CD4-positive, alpha-beta T cell treated with Interleukin-10 for 1 hour (primary cell): Measurements from ENCODE around the gene USO1.
"Not testable (repeated sequence)": the region's sequence is repeated elsewhere in the genome, so short reads cannot be mapped to it uniquely, and the experiment has no call there.

Source experiments
- DNase-seq: peaks from one replicate; pipeline ENCODE4 v3.0.0-alpha.2; 2020

Gene USO1

DNA sequence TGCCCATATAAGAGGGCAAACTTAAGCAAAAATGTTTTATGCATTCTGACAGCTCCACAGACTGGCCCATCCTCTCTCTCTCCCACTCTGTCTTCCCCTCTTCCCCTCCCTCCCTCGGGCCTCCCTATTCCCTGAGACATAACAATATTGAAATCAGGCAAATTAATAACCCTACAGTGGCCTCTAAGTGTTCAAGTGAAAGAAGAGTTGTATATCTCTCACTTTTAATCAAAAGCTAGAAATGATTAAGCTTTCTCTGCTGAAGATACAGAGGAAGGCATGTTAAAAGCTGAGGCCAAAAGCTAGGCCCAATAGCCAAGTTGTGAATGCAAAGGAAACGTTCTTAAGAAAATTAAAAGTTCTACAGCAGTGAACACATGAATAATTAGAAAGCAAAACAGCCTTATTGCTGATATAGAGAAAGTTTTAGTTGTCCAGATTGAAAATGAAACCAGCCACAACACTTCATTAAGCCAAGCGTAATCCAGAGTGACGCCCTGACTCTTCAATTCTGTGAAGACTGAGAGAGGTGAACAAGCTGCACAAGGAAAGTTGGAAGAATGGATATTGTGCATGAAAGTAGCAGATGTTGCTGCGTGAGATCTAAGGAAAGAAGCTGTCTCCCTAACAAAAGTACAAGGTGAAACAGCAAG, 54.9 kb downstream of the USO1 start:
- no peak for DNase-seq

DNA sequence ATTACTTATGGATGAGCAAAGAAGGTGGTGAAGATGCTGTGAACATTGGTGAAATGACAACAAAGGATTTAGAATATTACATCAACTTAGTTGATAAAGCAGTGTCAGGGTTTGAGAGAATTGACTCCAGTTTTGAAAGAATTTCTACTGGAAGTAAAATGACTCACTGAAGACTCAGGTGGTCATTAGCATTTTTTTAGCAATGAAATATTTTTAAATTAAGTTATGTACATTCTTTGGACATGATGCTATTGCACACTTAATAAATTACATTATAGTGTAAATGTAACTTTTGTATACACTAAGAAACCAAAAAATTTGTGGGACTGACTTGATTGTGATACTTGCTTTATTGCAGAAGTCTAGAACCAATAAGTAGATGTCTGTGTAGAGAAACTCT, 56.9 kb downstream of the USO1 start:
- DNase-seq = no peak

DNA sequence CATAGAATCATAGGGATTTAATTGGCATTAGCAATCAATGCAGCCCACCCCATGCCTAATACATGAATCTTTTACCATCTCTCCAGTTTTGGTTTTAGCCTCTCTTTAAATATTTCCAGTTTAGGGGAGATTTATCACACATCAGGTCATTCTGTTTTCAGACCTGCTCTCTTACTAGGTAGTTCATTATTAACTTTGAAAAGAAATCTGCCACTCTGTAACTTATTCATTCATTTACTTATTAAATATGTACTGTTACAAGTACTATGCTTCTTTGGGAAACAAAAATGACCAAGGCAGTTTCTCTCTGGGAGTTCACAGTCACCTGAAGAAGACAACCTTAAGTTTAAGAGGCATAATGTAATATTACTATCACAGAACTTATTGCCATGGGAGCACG, 62.1 kb downstream of the USO1 start:
- DNase-seq = no peak

DNA sequence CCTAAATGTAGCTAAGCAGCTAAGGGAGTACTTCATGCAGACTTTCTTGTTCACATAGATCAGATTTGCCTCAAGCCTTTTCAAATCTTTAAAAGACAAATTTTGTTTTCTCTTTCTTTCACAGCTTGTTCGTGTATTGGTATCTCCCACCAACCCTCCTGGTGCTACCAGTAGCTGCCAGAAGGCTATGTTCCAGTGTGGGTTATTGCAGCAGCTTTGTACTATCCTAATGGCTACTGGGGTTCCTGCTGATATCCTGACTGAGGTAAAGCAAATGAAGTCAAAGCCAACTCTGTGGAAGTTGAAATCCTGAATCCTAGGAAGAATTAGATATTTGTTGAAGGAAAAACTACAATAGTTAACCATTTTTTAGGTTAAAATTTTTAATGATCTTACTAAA, 62.6 kb downstream of the USO1 start:
- DNase-seq = no peak

DNA sequence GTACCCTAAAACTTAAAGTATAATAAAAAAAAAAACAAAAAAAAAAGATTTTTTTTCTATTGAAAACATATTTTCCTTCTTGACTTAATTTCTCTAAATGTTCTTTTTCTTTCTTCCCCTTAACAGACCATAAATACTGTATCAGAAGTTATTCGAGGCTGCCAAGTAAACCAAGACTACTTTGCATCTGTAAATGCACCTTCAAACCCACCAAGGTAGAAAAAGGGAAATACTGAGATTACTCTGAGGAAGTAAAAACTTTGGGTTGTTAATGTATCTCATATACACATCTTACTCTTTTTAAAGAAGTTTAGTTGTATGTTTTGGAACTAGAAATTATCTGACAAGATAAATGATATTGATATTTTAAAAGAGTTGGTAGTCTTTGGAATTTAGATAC, 65.6 kb downstream of the USO1 start:
- DNase-seq = no peak

DNA sequence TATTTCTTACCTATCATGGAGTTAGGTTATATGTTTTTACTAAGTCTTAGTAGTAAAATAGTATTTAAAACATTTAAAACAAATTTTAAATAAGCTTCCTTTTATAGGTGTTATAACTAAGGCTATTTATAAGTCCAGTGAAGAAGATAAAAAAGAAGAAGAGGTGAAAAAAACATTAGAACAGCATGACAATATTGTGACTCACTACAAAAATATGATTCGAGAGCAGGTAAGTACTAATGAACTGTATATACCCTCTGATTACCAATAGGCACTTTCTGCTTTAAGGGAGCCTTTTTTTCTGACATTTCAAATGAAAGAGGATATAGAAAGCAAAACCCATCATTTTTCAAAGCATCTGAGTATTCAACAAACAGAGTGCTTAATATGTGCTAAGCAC, 76.6 kb downstream of the USO1 start:
- no peak for DNase-seq

DNA sequence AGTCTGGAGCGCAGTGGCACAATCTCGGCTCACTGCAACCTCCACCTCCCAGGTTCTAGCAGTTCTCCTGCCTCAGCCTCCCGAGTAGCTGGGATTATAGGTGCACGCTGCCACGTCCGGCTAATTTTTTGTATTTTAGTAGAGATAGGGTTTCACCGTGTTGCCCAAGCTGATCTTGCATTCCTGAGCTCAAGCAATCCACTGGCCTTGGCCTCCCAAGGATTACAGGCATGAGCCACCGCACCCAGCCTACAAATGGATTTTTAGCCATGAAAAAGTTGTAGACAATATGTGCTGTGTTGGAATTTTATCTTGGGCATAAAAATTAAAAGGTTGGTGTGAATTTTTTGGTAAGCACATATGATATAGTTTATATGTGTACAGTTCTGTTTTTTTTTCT, 81.7 kb downstream of the USO1 start:
- not testable (repeated sequence) for DNase-seq

DNA sequence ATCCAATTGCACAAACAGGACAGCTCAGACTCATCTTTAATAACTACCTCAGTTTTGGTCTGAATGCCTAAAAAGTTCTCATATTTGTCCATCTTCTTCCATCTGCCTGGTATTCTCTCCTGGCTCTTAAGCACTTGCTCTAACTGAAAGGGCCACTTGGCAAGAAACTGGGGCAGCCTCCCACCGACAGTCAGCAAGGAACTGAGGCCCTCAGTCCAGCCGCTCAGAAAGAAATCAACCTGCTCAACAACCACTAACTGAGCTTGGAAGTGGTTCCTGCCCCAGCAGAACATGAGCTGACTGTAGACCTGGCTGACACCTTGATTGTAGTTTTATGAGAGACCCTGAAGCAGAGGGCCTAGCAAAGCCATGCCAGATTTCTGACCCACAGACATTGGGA, 93.5 kb downstream of the USO1 start:
- no peak for DNase-seq

DNA sequence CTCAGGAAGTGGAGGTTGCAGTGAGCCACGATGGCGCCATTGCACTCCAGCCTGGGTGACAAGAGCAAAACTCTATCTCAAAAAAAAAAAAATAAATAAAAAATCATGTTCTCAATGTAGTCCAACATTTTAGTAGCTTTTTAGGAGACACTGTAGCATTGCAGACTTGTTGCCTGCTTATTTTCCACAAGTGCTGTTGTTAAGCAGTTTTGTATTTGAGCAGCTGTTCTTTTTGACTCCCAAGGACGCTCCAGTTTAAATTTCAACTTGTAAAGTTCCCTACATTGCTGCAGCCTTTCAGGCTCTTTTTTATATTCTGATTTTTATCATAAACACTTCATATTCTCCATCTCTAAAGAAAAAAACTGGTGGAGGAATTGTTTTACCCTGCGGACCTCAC, 94.7 kb downstream of the USO1 start:
- no peak for DNase-seq

DNA sequence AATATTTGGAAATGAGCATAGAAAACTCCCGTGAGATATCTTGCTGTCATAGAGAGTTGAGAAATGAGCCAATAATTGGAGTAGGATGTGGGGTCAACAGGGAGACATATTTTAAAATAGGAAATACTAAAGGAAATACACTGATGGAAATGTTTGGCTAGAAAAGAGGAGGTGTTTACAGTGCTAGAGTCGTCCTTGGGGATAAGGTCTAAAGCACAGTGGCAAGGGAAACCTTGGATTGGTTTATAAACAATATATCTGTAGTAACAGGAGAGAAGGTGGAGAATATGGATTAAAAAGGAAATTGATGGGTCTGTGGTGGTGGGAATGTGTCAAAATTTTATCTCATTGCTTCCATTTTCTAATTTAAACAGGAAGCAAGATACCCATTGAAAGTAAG, 95.8 kb downstream of the USO1 start:
- DNase-seq = no peak

DNA sequence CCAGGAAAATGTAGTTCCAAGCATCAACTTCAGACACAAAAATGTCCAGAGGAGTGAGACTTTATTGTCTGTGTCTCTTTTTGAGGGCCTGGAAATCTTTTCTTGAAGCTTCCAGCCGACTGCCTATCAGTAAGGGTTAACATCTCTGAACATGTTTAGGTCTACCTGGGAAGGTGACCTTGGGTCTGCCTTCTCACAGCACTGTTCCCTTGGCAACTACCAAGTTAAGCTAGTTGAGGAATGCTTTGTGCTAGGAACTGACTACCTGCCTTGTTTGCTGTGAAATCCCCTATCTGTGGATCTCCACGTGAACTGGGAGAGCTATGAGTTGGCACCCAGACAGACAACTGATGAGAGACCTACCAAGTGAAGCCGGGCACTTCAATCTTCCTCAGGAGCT, 96.3 kb downstream of the USO1 start:
- DNase-seq = no peak

DNA sequence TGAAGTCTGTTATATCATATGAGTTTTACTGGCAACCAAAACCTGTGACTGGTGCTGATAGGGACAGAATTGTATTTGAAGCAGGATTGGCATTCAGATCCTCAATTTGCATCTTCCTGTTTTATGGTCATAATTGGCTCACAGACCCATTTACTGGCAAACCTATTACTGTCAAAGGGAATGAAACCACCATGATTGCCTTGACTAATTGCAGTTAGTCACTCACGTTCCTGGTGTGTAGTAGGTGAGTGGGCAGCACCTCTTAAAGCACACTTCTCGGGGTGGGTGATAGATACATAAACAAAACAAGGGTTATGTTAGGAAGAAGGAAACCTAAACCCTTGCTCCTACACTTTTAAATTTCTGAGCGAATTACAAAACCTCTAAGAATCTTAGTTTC, 96.8 kb downstream of the USO1 start:
- DNase-seq = no peak

DNA sequence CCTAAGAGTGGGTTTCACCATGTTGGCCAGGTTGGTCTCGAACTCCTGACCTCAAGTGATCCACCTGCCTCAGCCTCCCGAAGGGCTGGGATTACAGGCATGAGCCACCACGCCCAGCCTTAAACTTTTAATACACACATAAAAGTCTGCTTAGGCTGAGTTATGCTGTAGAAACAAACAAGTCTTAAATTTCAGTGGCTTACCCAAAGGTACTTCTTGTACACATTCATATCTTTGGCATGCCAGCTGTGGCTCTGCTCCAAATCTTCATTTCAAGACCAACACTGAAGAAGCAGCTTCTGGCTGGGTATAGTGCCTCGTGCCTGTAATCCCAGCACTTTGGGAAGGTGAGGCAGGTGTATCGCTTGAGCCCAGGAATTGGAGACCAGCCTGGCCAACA, 97.6 kb downstream of the USO1 start:
- DNase-seq = no peak

DNA sequence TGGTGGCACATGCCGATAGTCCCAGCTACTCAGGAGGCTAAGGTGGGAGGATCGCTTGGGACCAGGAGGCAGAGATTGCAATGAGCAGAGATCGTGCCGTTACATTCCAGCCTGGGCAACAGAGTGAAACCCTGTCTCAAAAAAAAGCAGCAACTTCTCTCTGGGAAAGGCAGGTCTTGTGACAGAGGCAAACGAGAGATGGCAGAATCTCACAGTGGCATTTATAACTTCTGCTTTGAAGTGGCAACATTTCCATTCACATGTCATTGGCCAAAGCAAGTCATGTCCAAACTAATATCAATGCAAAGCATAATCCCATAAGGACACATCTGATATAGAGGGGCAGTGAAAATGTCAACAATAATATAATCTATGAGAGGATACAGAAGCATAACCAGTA, 98.0 kb downstream of the USO1 start:
- DNase-seq = no peak

DNA sequence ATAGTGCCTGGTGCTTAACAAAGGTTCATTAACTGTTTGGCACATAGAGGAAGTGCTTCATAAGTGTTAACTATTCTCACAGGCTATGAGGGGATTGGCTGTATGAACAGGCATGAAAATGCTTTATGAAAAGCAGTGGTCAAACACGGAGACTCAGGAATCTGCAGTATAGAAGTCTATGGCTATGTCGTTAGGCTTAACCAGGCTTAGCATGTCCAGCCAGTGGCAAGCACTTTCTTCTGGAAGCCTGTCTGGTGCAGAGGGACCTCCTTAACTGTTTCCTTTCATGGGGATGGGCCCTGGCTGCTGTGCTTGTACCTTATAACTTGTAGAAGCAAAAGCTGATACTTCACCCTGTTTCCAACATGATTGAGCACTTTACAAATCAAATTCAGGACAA, 99.4 kb downstream of the USO1 start:
- no peak for DNase-seq

DNA sequence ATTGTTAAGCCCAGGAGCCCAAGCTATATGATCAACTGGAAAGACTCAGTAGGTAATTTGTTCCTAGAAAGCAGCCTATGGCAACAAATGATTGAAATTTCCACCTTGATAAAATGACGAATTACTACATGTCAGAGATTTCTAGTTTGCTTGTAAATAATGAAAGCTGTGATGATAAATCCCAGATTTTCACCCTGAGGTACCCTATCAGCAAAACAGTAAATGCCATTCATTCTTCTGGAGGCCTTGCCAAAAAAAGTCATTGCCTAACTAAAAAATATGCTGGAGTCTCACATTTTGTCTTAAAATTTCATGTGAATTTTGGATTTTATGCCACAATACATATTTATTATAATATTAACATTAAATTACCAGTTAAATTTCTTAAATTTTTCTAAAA, 106.5 kb downstream of the USO1 start:
- DNase-seq = no peak

DNA sequence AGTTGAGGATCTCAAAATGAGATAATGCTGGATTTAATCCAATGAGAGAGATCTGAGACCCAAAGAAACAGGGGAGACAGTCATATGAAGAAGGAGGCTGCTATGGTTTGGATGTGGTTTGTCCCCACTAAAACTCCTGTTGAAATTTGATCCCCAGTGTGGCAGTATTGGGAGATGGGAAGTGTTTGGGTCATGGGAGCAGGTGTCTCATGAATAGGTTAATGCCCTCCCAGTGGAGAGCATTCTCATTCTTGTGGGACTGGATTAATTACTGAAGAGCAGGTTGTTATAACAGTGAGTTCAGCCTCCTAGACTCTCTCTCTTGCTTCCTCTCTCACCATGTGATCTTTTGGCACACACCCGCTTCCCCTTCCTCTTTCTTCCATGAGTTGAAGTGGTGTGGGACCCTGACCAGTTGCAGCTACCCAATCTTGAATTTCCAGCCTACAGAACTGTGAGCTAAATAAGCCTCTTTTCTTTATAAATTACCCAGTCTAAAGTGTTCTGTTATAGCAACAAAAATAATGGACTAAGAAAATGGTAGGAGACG, 107.6 kb downstream of the USO1 start:
- no peak for DNase-seq

DNA sequence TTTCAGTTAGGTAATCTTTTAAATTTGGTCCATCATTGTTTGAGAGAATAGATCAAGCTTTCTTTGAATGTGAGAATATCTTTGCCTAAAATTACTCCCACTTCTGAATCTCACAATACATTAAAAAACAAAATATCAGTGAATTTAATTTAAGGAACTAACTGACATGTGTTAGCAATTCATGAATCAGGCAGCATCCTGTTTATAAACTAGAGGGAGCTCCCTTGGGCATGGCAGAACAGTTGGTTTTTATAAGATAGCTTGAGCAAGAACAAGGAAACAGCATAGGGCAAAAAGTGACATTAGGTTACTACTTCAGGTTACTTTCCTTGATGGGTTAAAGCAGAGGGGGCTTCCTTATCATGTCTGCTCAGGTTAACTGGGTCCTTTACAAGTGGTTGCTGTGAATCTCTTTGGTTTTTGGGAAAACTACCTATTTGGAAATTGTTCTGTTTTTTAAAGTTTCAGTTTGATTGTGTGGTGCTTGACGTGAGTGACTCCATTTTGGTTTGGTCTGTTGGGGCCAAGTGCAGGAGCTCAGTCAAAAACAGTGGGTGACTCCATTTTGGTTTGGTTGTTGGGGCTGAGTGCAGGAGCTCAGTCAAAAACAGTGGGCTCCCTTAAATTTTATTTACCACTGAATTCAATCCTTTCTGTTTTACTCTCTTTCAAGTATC, 109.9 kb downstream of the USO1 start:
- DNase-seq = no peak

DNA sequence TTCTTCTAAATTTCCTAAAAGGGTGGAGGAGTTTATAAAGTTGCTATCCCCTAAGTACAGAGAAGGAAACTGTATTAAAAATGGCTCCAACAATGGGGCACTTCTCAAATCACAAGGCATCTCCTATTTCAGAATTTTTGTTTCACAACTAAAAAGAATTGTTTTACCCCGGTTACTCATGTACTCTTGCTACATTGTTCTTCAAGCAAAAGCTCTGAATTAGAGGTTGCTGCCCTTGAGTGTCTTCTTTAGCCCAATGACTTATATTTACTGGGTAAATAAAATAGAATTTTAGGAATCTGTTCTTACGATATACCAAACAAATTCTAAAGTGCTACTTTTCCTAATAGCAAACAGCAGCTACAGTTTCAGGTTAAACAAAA, 110.4 kb downstream of the USO1 start:
- no peak for DNase-seq

DNA sequence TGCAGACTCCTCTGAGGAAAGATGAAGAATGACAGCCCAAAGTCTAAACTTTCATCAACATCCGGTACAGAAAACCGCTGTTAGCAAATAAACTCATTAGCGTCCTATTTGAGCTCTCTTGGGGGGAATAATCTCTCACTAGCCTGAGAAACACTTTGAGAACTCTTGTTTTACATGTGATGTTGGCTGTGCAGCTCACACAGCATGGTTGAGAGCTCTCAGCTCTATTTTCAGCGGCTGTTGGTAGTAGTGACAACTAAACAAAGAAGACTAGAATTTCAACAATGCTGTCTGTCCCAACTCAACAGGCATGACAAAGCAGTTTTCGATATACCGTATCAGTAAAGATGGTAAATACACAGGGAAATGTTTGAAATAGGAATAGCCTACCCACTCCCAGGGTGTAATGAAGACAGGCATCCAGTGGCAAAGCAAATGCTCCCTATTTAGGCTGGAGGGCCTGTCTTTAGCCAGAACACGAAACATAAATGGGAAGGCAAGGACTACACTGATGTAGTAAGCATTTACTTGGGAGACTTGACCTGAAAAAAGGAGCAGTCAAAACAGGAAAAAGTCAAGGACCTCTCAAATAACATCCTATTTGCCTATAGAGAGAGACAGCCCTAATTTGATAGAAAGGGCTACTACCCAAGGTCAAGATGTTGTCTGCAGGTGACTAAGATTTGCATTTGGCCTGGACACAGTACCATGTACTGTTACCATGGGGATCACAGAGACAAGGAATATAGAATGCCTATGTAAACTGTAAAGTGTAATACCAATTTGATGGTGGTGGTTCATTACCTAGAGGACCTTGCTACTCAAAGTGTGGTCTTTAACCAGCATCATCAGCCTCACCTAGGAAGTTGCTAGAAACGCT, 117.5 kb downstream of the USO1 start:
- DNase-seq = no peak

DNA sequence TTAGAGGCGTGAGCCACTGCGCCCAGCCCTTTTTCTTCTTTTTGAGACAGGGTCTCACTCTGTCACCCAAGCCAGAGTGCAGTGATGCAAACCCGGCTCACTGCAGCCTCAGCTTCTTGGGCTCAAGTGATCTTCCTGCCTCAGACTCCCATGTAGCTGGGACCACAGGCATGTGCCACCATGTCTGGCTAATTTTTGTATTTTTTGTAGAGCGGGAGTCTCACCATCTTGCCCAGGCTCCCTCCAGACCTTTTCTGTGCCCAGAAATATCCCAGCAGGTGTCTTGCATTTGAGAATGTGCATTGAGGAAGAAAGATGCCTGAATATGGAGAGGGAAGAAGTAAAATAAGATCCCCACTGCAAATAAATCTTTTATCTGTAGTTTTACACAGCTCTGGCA, 119.2 kb downstream of the USO1 start:
- DNase-seq = no peak

DNA sequence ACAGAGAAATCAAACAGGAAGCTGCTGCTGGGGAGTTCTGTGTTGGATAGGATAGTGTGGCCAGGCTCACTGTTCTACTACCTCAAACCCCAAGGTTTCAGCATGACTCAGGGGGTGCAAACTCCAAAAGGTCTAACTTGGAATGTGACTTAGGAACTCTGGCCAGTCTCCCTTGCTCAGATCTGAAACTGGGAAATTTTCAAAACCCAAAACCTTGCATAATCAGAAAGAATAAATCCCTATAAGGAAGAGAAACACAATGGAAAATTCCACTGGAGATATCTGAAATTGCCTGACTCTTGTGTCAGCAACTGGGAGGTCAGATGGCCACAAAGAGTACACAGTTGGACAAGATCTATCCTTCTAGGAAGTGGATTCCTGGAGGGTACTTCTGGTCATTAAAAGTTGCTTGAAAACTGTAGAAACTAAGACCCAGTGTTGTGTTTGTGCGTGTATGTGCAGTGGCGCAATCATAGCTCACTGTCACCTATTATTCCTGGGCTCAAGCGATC, 119.8 kb downstream of the USO1 start:
- no peak for DNase-seq

DNA sequence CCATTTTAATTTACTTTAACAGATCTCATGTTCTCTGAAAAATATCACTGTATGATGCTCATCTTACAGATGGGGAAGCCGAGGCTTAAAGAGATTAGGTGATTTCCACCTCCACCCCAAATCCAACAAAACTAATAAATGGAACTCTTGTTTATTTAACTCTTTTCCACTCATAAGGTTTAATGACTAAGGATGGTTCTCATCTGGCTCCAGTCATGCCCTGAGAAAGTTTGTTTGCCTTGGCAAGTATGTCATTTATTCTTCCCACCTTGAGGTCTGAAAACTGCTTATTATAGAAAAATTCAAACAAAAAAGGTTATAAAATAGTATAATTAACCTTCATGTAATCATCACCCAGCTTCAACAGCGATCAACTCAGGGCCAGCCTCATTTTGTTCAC, 121.6 kb downstream of the USO1 start:
- DNase-seq = no peak
